ENCODE measurements around the gene MS4A14. TPM values are rescaled to one million over a fixed set of nuclear protein-coding genes. Genes with fewer than 3 reads are reported as not detected.

The MS4A14 gene
- total RNA-seq, 1 experiment from 2014 or later, result not detected

DNA sequence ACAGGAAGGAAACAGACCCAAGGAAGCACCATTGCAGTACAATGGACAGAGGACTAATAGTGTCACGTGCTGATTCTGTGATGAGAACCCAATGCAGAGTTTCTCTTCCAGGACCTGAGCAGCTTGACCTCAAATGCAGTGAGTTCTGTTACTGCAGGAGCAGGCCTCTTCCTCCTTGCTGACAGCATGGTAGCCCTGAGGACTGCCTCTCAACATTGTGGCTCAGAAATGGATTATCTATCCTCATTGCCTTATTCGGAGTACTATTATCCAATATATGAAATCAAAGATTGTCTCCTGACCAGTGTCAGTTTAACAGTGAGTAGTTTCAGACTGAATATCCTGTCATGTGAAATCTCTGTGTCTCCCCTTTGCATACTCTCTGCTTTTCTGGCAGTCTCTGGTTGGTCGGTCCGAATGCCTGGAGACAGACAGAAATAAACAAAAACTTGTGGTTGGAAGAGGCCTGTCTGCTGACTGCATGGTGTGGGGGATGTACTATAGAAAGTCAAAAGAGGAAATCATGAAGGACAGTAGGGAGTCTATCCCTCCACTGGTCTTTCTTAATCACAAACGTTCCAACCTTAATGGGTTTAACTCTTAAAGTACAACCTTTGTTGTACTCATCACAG, 6.9 kb upstream of the MS4A14 start:
- ATAC-seq (no peak), DNase-seq (ENCODE audit: low read depth, low spot score) (no peak)
- BruUV-seq (replicated peaks), result no TSS peak
- no peaks in the 10 kb centered on the region for H3K27me3 ChIP-seq (ENCODE audit: control insufficient read depth, insufficient read depth, low read length)
- no peaks in the 10 kb centered on the region for H3K36me3 ChIP-seq (ENCODE audit: control insufficient read depth, insufficient read depth, low read length)
- no peaks in the 10 kb centered on the region for H3K4me1 ChIP-seq (ENCODE audit: control insufficient read depth, insufficient read depth, low read length)
- in situ Hi-C loops (cut with HindIII; ENCODE audit: low pct_unique_long_range_greater_than_20kb, low sequenced_read_pairs) (no loop called here), intact Hi-C loops (cut with micrococcal nuclease; ENCODE audit: unreplicated experiment) (no loop called here)
- TF ChIP-seq TCF7L2 (IDR thresholded peaks at IDR 0.05; ENCODE audit: low read depth, low read length) (no peak), POLR2AphosphoS5 (IDR thresholded peaks at IDR 0.05; ENCODE audit: low read depth, low read length) (no peak), SIN3A (IDR thresholded peaks at IDR 0.05; ENCODE audit: borderline replicate concordance, insufficient read depth, low read depth, low read length) (no peak)
- TF ChIP-seq, protein P1, sequence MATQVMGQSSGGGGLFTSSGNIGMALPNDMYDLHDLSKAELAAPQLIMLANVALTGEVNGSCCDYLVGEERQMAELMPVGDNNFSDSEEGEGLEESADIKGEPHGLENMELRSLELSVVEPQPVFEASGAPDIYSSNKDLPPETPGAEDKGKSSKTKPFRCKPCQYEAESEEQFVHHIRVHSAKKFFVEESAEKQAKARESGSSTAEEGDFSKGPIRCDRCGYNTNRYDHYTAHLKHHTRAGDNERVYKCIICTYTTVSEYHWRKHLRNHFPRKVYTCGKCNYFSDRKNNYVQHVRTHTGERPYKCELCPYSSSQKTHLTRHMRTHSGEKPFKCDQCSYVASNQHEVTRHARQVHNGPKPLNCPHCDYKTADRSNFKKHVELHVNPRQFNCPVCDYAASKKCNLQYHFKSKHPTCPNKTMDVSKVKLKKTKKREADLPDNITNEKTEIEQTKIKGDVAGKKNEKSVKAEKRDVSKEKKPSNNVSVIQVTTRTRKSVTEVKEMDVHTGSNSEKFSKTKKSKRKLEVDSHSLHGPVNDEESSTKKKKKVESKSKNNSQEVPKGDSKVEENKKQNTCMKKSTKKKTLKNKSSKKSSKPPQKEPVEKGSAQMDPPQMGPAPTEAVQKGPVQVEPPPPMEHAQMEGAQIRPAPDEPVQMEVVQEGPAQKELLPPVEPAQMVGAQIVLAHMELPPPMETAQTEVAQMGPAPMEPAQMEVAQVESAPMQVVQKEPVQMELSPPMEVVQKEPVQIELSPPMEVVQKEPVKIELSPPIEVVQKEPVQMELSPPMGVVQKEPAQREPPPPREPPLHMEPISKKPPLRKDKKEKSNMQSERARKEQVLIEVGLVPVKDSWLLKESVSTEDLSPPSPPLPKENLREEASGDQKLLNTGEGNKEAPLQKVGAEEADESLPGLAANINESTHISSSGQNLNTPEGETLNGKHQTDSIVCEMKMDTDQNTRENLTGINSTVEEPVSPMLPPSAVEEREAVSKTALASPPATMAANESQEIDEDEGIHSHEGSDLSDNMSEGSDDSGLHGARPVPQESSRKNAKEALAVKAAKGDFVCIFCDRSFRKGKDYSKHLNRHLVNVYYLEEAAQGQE (IDR thresholded peaks at IDR 0.05; ENCODE audit: insufficient read depth in 1 of 2, low read depth in 2 of 2, low read length in 1 of 2), result no peak
- POLR2A ChIA-PET, result no interaction called here
- H3K4me3 ChIP-seq (ENCODE audit: low read depth in 2 of 2, low read length in 2 of 2), result no peak overlapping the region
- CTCF ChIA-PET, result no interaction called here
- H3K9me3 ChIP-seq (ENCODE audit: control insufficient read depth, insufficient read depth, low read depth, low read length), result no peaks in the 10 kb centered on the region
- no peak overlapping the region for H3K27ac ChIP-seq (ENCODE audit: low read length)

DNA sequence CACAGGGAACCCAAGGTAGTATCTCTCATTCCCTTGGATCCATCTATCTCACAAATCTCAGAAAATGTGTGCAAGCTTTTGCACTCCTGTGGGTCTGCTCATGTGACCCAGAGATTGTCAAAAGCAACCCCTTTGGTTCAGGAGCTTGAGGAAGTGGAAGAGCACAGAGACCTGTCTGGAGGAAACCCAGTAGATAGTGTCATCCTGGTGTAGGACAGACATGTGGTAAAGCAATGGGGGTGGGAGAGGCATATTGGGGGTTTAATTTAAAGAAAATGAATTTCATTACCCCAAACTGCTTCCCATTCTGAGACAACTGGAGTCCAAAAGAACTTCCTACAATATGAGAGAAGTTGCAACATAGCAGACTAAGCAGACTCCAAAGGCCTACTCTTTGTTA, 5.8 kb upstream of the MS4A14 start:
- Histone ChIP-seq H3K27ac (ENCODE audit: low read length) (no peak overlapping the region), H3K4me1 (ENCODE audit: control insufficient read depth, insufficient read depth, low read length) (no peaks in the 10 kb centered on the region), H3K27me3 (ENCODE audit: control insufficient read depth, insufficient read depth, low read length) (no peaks in the 10 kb centered on the region), H3K9me3 (ENCODE audit: control insufficient read depth, insufficient read depth, low read depth, low read length) (no peaks in the 10 kb centered on the region), H3K36me3 (ENCODE audit: control insufficient read depth, insufficient read depth, low read length) (no peaks in the 10 kb centered on the region), H3K4me3 (ENCODE audit: low read depth in 2 of 2, low read length in 2 of 2) (no peak overlapping the region)
- no TSS peak for BruUV-seq (replicated peaks)
- intact Hi-C loops (cut with micrococcal nuclease; ENCODE audit: unreplicated experiment) (no loop called here), in situ Hi-C loops (cut with HindIII; ENCODE audit: low pct_unique_long_range_greater_than_20kb, low sequenced_read_pairs) (no loop called here)
- CTCF ChIA-PET, result no interaction called here
- TF ChIP-seq POLR2AphosphoS5 (IDR thresholded peaks at IDR 0.05; ENCODE audit: low read depth, low read length), result no peak
- TF ChIP-seq, protein P1 (IDR thresholded peaks at IDR 0.05; ENCODE audit: insufficient read depth in 1 of 2, low read depth in 2 of 2, low read length in 1 of 2), result no peak
- TF ChIP-seq SIN3A (IDR thresholded peaks at IDR 0.05; ENCODE audit: borderline replicate concordance, insufficient read depth, low read depth, low read length), result no peak
- no peak for TF ChIP-seq TCF7L2 (IDR thresholded peaks at IDR 0.05; ENCODE audit: low read depth, low read length)
- TF ChIP-seq CTCF (IDR thresholded peaks at IDR 0.05), result no peak
- ATAC-seq (no peak), DNase-seq (ENCODE audit: low read depth, low spot score) (no peak)
- POLR2A ChIA-PET, result no interaction called here
